ENCODE results near the gene OSBP2. TPM values are rescaled to one million over a fixed set of nuclear protein-coding genes. Genes with fewer than 3 reads are reported as not detected.

Gene OSBP2
- total RNA-seq, 4 donors from 2014 or later: 0.66 to 2.4 (median 1.6) TPM

DNA sequence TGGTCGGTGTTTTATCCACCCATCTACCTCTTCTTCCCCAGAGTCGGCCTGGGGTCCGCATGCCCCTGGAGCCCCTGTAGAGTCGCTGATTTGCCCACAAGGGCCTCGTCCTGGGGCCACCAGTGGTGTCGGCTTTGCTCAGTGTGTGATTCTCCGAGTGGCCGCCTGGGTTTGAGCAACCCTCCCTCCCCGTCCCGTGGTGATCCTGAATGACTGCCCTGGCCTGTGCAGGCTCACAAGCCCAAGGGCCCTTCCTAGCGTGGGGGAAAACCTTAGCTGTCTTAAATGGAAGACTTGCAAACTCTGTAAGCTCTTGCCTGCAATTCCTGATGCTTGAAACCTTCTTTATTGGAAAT, 128.3 kb downstream of the OSBP2 start:
- no peaks in the 10 kb centered on the region for H3K36me3 ChIP-seq
- DNase-seq (ENCODE audit: low spot score in 2 of 2): no peak
- no peak overlapping the region for H3K4me3 ChIP-seq
- TF ChIP-seq POLR2A (IDR thresholded peaks at IDR 0.05): no peak
- peaks cover 0 to 66% of the 10 kb centered on the region in 2 donors for H3K27me3 ChIP-seq
- H3K9me3 ChIP-seq: no peaks in the 10 kb centered on the region
- H3K4me1 ChIP-seq: peaks cover 0 to 14% (median 8%) of the 10 kb centered on the region in 4 donors
- WGBS, 2 donors: 26 to 27% methylated on average over 10 to 11 of the region's 11 CpGs
- no peak overlapping the region for H3K27ac ChIP-seq

DNA sequence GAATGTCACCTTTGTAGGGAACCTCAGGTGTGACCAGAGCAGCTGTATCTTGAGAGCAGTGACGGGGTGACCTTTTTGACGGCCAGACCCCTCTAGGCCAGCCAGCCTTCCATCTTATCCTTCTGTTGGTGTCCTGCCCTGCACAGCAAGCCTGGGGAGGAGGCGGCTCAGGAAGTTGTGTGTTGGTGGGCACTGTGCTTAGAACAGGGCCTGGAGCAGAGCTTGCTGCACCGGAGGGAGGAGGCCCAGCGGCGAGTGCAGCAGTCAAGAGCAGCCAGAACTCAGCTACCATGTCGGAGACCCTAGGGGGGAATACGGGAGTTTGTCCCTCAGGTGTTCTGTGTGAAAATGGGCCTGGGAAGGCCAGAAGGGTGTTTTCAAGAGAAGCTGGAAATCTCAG, 129.4 kb downstream of the OSBP2 start:
- no peak overlapping the region for H3K27ac ChIP-seq
- H3K36me3 ChIP-seq: no peaks in the 10 kb centered on the region
- TF ChIP-seq POLR2A (IDR thresholded peaks at IDR 0.05) (no peak), EP300 (IDR thresholded peaks at IDR 0.05) (no peak)
- TF ChIP-seq, protein P1, sequence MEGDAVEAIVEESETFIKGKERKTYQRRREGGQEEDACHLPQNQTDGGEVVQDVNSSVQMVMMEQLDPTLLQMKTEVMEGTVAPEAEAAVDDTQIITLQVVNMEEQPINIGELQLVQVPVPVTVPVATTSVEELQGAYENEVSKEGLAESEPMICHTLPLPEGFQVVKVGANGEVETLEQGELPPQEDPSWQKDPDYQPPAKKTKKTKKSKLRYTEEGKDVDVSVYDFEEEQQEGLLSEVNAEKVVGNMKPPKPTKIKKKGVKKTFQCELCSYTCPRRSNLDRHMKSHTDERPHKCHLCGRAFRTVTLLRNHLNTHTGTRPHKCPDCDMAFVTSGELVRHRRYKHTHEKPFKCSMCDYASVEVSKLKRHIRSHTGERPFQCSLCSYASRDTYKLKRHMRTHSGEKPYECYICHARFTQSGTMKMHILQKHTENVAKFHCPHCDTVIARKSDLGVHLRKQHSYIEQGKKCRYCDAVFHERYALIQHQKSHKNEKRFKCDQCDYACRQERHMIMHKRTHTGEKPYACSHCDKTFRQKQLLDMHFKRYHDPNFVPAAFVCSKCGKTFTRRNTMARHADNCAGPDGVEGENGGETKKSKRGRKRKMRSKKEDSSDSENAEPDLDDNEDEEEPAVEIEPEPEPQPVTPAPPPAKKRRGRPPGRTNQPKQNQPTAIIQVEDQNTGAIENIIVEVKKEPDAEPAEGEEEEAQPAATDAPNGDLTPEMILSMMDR (IDR thresholded peaks at IDR 0.05): no peak
- 83 to 86% methylated on average over 8 of the region's 8 CpGs for WGBS, 2 donors
- no peaks in the 10 kb centered on the region for H3K9me3 ChIP-seq
- H3K27me3 ChIP-seq: peaks cover 0 to 66% of the 10 kb centered on the region in 2 donors
- no peak overlapping the region for H3K4me3 ChIP-seq
- peaks cover 0 to 14% (median 8%) of the 10 kb centered on the region in 4 donors for H3K4me1 ChIP-seq
- no peak for DNase-seq (ENCODE audit: low spot score in 2 of 2)

DNA sequence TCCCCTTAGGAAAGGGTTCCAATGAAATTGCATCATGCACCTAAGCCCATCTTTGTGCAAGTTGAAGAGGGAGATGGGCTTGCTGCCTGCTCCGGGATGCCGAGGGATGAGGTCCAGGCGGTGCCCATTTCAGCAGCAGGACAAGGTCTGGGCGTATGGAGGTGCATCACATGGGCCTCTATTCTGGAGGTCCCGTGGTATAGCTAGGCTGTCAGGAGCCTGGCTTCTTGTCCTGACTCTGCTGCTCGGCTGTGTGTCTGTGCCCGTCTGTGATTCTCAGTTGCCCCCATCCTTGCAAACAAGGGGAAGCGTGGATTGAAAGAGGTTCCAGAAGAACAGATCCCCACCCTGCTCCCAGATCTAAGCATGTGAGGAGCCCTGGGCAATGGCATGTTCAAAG, 130.0 kb downstream of the OSBP2 start:
- 91 to 93% methylated on average over 8 of the region's 8 CpGs for WGBS, 2 donors
- Histone ChIP-seq H3K27me3 (peaks cover 0 to 61% of the 10 kb centered on the region in 2 donors), H3K4me3 (no peak overlapping the region), H3K36me3 (no peaks in the 10 kb centered on the region), H3K4me1 (peaks cover 0 to 14% (median 8%) of the 10 kb centered on the region in 4 donors), H3K9me3 (no peaks in the 10 kb centered on the region), H3K27ac (no peak overlapping the region)
- DNase-seq (ENCODE audit: low spot score in 2 of 2): no peak
- TF ChIP-seq, protein P1 (IDR thresholded peaks at IDR 0.05): no peak
- TF ChIP-seq EP300 (IDR thresholded peaks at IDR 0.05): no peak
- TF ChIP-seq POLR2A (IDR thresholded peaks at IDR 0.05): no peak

DNA sequence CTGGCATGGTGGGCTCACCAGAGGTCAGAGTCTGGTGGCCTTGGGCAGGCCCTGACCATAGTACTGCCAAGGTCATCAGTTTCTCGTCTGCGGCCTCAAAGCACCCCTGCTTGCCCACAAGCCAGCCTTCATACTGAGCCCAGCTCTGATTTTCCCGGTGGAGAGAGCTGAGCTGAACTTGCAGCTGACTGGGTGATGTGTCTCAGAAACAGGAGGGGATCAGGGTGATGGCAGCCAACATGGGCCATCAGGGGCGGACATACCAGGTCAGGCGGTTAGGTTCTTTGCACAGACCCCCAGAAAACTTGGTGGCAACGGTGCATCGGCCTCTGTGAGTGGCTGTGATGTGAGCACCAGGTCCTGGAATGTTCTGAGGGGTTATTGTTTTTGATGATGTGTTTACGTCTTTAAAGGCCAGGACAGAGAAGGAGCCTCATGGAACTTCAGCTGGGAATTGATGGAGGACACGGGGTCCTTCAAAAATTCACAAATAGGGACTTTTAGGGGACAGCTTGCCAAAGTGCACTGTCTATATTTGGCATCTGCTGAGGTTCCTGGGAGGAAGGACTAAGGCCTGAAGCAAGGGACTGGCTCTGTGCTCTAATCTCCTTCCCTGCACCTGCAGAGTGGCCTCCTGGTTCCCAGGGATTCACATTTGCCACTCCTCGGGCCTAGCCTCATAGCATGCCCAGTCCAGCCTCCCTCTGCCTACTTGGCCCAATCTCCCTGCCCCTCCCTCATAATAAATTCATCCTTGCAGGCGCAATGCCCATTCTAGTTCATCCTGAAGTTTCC, 131.2 kb downstream of the OSBP2 start:
- Histone ChIP-seq H3K4me3 (no peak overlapping the region), H3K9me3 (no peaks in the 10 kb centered on the region), H3K4me1 (peaks cover 0 to 14% (median 8%) of the 10 kb centered on the region in 4 donors), H3K36me3 (no peaks in the 10 kb centered on the region), H3K27ac (no peak overlapping the region), H3K27me3 (peaks cover 0 to 50% of the 10 kb centered on the region in 2 donors)
- DNase-seq (ENCODE audit: low spot score in 2 of 2): no peak
- WGBS, 2 donors: 72 to 73% methylated on average over 8 to 11 of the region's 11 CpGs
- no peak for TF ChIP-seq POLR2A (IDR thresholded peaks at IDR 0.05)
- no peak for TF ChIP-seq EP300 (IDR thresholded peaks at IDR 0.05)
- TF ChIP-seq, protein P1 (IDR thresholded peaks at IDR 0.05): no peak

DNA sequence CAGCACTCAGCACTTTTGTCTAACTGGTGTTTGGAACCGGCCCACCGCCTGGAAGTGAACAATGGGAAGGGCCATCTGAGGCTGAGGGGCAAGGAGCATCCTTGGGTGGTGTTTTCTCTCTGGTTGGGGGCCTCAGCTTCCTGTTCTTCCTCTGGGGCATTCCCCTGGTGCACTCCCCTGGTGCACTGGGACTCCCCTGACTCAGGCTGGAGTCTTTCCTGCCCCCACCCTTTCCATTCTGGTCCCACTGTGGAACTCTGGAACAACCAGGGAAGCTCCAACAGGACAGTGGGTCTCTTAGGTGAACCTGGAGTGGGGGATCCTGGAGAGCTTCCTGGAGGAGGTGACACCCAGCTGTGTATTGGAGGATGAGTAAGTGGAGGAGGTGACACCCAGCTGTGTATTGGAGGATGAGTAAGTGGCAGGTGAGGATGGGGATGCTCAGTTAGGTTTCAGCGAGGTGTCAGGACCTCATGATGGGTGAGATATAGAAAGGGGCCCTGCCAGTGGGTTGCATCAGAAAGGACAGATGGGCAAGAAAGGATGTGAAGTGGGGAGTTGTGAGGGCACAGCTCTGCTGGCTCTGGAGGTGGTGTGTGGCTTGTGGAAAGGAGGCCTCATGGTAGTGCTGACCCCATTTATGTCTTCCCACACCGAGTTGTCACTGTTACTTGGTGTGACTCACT, 132.1 kb downstream of the OSBP2 start:
- no peaks in the 10 kb centered on the region for H3K9me3 ChIP-seq
- H3K27me3 ChIP-seq: peaks cover 0 to 41% of the 10 kb centered on the region in 2 donors
- WGBS, 2 donors: 90 to 92% methylated on average over 4 of the region's 4 CpGs
- no peak for DNase-seq (ENCODE audit: low spot score in 2 of 2)
- peaks cover 0 to 13% (median 8%) of the 10 kb centered on the region in 4 donors for H3K4me1 ChIP-seq
- TF ChIP-seq EP300 (IDR thresholded peaks at IDR 0.05) (no peak), POLR2A (IDR thresholded peaks at IDR 0.05) (no peak)
- TF ChIP-seq, protein P1 (IDR thresholded peaks at IDR 0.05): no peak
- no peaks in the 10 kb centered on the region for H3K36me3 ChIP-seq
- no peak overlapping the region for H3K27ac ChIP-seq
- H3K4me3 ChIP-seq: no peak overlapping the region

Measured in tibial nerve (tissue), 4 donors.